Upper lobe of left lung (tissue), 6 donors: ENCODE data around the gene PELI2. TPM values are rescaled to one million over a fixed set of nuclear protein-coding genes. Genes with fewer than 3 reads are reported as not detected.
A peak's percentile ranks its signal among the peaks of the same experiment; 100 is the strongest.

Experiments used
- ATAC-seq, 2 donors: fragments of 200-7000 bp; cut with Tn5 transposase; one replicate each; pipeline ENCODE4 v1.9.1; 2022; ENCODE audit warnings: mild to moderate bottlenecking in 2 of 2, moderate library complexity in 2 of 2; ENCODE audit not compliant: low FRiP score in 2 of 2
- DNase-seq, 2 donors: peaks; one replicate each; pipeline ENCODE4 v3.0.0-alpha.2; 2019 to 2020
- H3K27ac ChIP-seq, 4 donors: fragments of 200-600 bp; sonication (generic); one replicate each; pipeline ENCODE4 v1.5.1; 2016 to 2019
- H3K27me3 ChIP-seq, 4 donors: fragments of 200-600 bp; sonication (generic); one replicate each; pipeline ENCODE4 v1.5.1; 2017 to 2019
- H3K36me3 ChIP-seq, 4 donors: fragments of 200-600 bp; sonication (generic); one replicate each; pipeline ENCODE4 v1.5.1; 2016 to 2019
- H3K4me1 ChIP-seq, 4 donors: fragments of 200-600 bp; sonication (generic); one replicate each; pipeline ENCODE4 v1.5.1; 2018 to 2019
- H3K4me3 ChIP-seq, 4 donors: fragments of 200-600 bp; sonication (generic); one replicate each; pipeline ENCODE4 v1.5.1; 2017 to 2019; ENCODE audit warnings: mild to moderate bottlenecking in 2 of 4, moderate library complexity in 1 of 4
- H3K9me3 ChIP-seq, 4 donors: fragments of 200-600 bp; sonication (generic); one replicate each; pipeline ENCODE4 v1.5.1; 2018 to 2019
- CTCF ChIP-seq, 6 experiments: fragments of 450-650 bp in 4 of 6; fragments of 200-600 bp in 2 of 6; sonication (generic) in 2 of 6; IDR thresholded peaks; one replicate each; pipeline ENCODE4 v1.5.1; 2016 to 2019; ENCODE audit warnings: antibody characterized with exemption in 6 of 6
- EP300 ChIP-seq, 4 donors: sonication (generic); formaldehyde crosslinking; IDR thresholded peaks; one replicate each; pipeline ENCODE4 v1.5.1; 2017; ENCODE audit warnings: antibody characterized with exemption in 4 of 4, control low read depth in 2 of 4
- POLR2A ChIP-seq, 4 donors: fragments of 450-650 bp; IDR thresholded peaks; one replicate each; pipeline ENCODE4 v1.5.1; 2016 to 2017; ENCODE audit warnings: antibody characterized with exemption in 4 of 4, mild to moderate bottlenecking in 2 of 4
- POLR2AphosphoS5 ChIP-seq, 2 donors: sonication (generic); formaldehyde crosslinking; IDR thresholded peaks; one replicate each; pipeline ENCODE4 v1.5.1; 2017; ENCODE audit warnings: antibody characterized with exemption in 2 of 2
- WGBS, 2 donors: methylation state at CpG; one replicate each; pipeline ENCODE4 v1.1.5; 2017 to 2018; 5-methylcytosine and 5-hydroxymethylcytosine counted together
- total RNA-seq, 6 donors: library from RNA; depleted of rRNA in 4 of 6; stranded (reverse); fragments of >200 nt in 4 of 6; gene quantifications; one replicate each; pipeline versions ENCODE4 v1.1.0 to v1.2.1, GENCODE V29; 2016 to 2021
- donor health status: DM: no; HTN: no; CAD: no; lungs with moderate emphysema.
- donor health status: DM: no; HTN: yes; CAD: no; lungs with severe emphysema.

The PELI2 gene
- total RNA-seq, 6 donors from 2014 or later: 9.0 to 21.6 (median 17.9) TPM

- ATAC-seq (peak; percentile 31 to 58), DNase-seq (peak; percentile 49 to 93)
- Histone ChIP-seq H3K27me3 (no peaks in the 10 kb centered on the region), H3K9me3 (no peaks in the 10 kb centered on the region), H3K4me1 (peaks cover 21 to 39% (median 23%) of the 10 kb centered on the region in 4 donors), H3K4me3 (peak overlapping the region; percentile 45 to 97 (median 90)), H3K27ac (peak overlapping the region; percentile 92 to 99 (median 94)), H3K36me3 (no peaks in the 10 kb centered on the region)
- TF ChIP-seq POLR2A (IDR thresholded peaks at IDR 0.05): no peak
- TF ChIP-seq EP300 (IDR thresholded peaks at IDR 0.05): no peak
- TF ChIP-seq POLR2AphosphoS5 (IDR thresholded peaks at IDR 0.05): no peak
- 0% methylated on average over 15 of the region's 87 CpGs; no CpG with 5 or more reads in 1 of the 2 donors for WGBS, 2 donors
These were observed 485 bp downstream of the PELI2 start for GRCh38 chr14:56118611-56119181.

GRCh38 chr14:56119201-56119981 lies 1.2 kb downstream of the PELI2 start:
- H3K27me3 ChIP-seq: no peaks in the 10 kb centered on the region
- peaks cover 21 to 39% (median 26%) of the 10 kb centered on the region in 4 donors for H3K4me1 ChIP-seq
- no peak for TF ChIP-seq POLR2AphosphoS5 (IDR thresholded peaks at IDR 0.05)
- peak in 1 of 4 donors; percentile 34 for TF ChIP-seq POLR2A (IDR thresholded peaks at IDR 0.05)
- peak in 1 of 6 experiments; percentile 21 for TF ChIP-seq CTCF (IDR thresholded peaks at IDR 0.05)
- no peak for TF ChIP-seq EP300 (IDR thresholded peaks at IDR 0.05)
- peak overlapping the region; percentile 92 to 99 (median 94) for H3K27ac ChIP-seq
- H3K9me3 ChIP-seq: no peaks in the 10 kb centered on the region
- peak; percentile 53 to 93 for DNase-seq
- H3K36me3 ChIP-seq: no peaks in the 10 kb centered on the region
- peak; percentile 71 to 72 for ATAC-seq
- 1 to 2% methylated on average over 28 to 41 of the region's 53 CpGs for WGBS, 2 donors
- peak overlapping the region; percentile 45 to 97 (median 90) for H3K4me3 ChIP-seq

- H3K27me3 ChIP-seq: no peaks in the 10 kb centered on the region
- H3K36me3 ChIP-seq: no peaks in the 10 kb centered on the region
- 11 to 12% methylated on average over 12 to 13 of the region's 13 CpGs for WGBS, 2 donors
- peaks cover 21 to 39% (median 29%) of the 10 kb centered on the region in 4 donors for H3K4me1 ChIP-seq
- H3K9me3 ChIP-seq: no peaks in the 10 kb centered on the region
- TF ChIP-seq EP300 (IDR thresholded peaks at IDR 0.05): no peak
- peak in 1 of 6 experiments; percentile 35 for TF ChIP-seq CTCF (IDR thresholded peaks at IDR 0.05)
- DNase-seq (peak in 1 of 2 donors; percentile 26), ATAC-seq (no peak)
- peak overlapping the region in 3 of 4 donors; percentile 89 to 97 (median 92) for H3K4me3 ChIP-seq
- peak overlapping the region; percentile 92 to 99 (median 94) for H3K27ac ChIP-seq
These were observed 2.0 kb downstream of the PELI2 start for GRCh38 chr14:56120091-56120691.

- peaks cover 17 to 38% (median 27%) of the 10 kb centered on the region in 4 donors for H3K4me1 ChIP-seq
- DNase-seq (no peak), ATAC-seq (no peak)
- H3K27ac ChIP-seq: no peak overlapping the region
- no peak overlapping the region for H3K4me3 ChIP-seq
- H3K9me3 ChIP-seq: no peaks in the 10 kb centered on the region
- TF ChIP-seq POLR2A (IDR thresholded peaks at IDR 0.05) (no peak), EP300 (IDR thresholded peaks at IDR 0.05) (no peak), POLR2AphosphoS5 (IDR thresholded peaks at IDR 0.05) (no peak), CTCF (IDR thresholded peaks at IDR 0.05) (no peak)
- H3K36me3 ChIP-seq: no peaks in the 10 kb centered on the region
- H3K27me3 ChIP-seq: no peaks in the 10 kb centered on the region
- WGBS, 2 donors: 93 to 96% methylated on average over 3 of the region's 3 CpGs
These were observed 3.6 kb downstream of the PELI2 start for GRCh38 chr14:56121816-56122215.

GRCh38 chr14:56122301-56122700 lies 4.1 kb downstream of the PELI2 start:
- H3K27ac ChIP-seq: no peak overlapping the region
- ATAC-seq: no peak
- 78 to 84% methylated on average over 2 of the region's 2 CpGs for WGBS, 2 donors
- TF ChIP-seq EP300 (IDR thresholded peaks at IDR 0.05) (no peak), POLR2AphosphoS5 (IDR thresholded peaks at IDR 0.05) (no peak), POLR2A (IDR thresholded peaks at IDR 0.05) (no peak)
- no peaks in the 10 kb centered on the region for H3K36me3 ChIP-seq
- no peak for DNase-seq
- no peaks in the 10 kb centered on the region for H3K9me3 ChIP-seq
- peaks cover 13 to 38% (median 25%) of the 10 kb centered on the region in 4 donors for H3K4me1 ChIP-seq
- no peak overlapping the region for H3K4me3 ChIP-seq
- no peaks in the 10 kb centered on the region for H3K27me3 ChIP-seq
